VCaP (cell line): ENCODE data around the gene HNRNPAB.
"Not testable (repeated sequence)": the region's sequence is repeated elsewhere in the genome, so short reads cannot be mapped to it uniquely, and the experiment has no call there.

Source experiments
- H3K27ac ChIP-seq: fragments of 450-650 bp; 2 replicates; pipeline ENCODE4 v1.5.1; 2017
- CTCF ChIP-seq: fragments of 450-650 bp; conservative IDR thresholded peaks from 2 replicates; pipeline ENCODE4 v1.5.1; 2017; ENCODE audit warnings: mild to moderate bottlenecking, moderate library complexity

HNRNPAB gene

GRCh38 chr5:178249191-178249989 is 45.1 kb downstream of the HNRNPAB start:
- no peak overlapping the region for H3K27ac ChIP-seq
- no peak for TF ChIP-seq CTCF

DNA sequence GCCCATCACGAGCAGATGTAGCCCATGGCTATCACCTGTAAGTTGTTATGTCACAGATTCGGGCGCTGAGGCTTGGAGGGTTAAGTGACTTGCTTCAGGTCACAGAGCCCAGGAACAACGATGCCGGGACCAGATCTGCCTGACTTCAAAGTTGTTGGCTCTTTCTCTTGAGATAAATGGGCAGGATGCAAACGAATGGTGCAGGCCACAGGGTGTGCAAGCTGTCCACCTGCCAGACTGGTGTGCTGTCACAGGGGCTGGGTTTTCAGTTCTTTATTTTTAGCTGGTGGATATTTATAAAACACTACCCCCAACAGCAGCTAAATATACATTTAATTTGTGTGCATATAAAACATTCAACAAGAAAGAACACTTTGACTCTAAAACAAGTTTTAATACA is 45.9 kb downstream of the HNRNPAB start:
- TF ChIP-seq CTCF, result no peak
- no peak overlapping the region for H3K27ac ChIP-seq

DNA sequence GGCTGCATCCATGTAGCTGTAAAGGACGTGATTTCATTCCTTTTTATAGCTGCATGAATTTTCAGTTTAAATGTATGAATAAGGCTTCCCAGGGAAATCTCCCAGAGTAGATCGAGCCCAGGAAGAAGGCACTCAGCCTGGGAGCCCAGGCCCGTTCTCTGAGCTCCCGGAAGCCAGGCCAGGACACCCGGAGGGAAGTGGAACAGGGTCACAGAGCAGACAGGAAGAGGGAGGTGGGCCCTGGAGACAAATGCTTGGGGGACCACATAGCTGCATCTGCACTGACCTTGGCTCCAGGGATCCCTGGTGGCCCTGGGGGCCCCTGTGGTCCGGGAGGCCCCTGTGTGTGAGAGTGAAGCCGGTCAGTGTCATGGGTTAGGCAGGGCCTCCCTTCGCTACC is 47.9 kb downstream of the HNRNPAB start:
- no peak for TF ChIP-seq CTCF

GRCh38 chr5:178253632-178254031 is 49.3 kb downstream of the HNRNPAB start:
- H3K27ac ChIP-seq, result not testable (repeated sequence)

More for the DNA sequence above, 47.9 kb downstream of the HNRNPAB start:
- no peak overlapping the region for H3K27ac ChIP-seq

- H3K27ac ChIP-seq, result no peak overlapping the region
- no peak for TF ChIP-seq CTCF
These were observed 52.4 kb downstream of the HNRNPAB start for GRCh38 chr5:178256746-178257145.

GRCh38 chr5:178257650-178258049 is 53.3 kb downstream of the HNRNPAB start:
- H3K27ac ChIP-seq, result no peak overlapping the region
- no peak for TF ChIP-seq CTCF

- H3K27ac ChIP-seq, result no peak overlapping the region
- TF ChIP-seq CTCF, result no peak
These were observed 55.5 kb downstream of the HNRNPAB start for GRCh38 chr5:178259623-178260536.
